ENCODE data around the gene RNF214.

Gene RNF214

DNA sequence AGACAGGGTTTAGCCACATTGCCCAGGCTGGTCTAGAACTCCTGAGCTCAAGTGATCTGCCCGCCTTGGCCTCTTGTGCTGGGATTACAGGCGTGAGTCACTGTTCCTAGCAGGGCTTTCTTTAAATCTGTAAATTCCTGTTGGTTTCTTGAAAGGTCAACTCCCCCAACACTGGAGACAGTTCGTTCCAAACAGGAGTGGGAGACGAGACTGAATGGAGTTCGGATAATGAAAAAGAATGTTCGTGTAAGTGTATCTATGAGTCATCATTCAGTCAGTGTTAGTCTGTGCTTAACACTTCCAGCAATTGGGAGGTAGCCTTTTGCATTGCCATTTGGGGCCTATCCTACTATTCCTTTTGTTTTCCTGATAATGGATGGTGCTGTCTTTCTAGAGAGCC, 48.7 kb downstream of the RNF214 start:
- 90 to 95% methylated on average over 6 of the region's 6 CpGs for WGBS, 2 experiments
- H3K36me3 ChIP-seq (ENCODE audit: control insufficient read depth, insufficient read depth, low read length): peaks cover 29% of the 10 kb centered on the region
- H3K4me3 ChIP-seq (ENCODE audit: insufficient read depth, low read depth, low read length): no peak overlapping the region
- H3K27me3 ChIP-seq (ENCODE audit: control insufficient read depth, insufficient read depth, low read length, poor library complexity, severe bottlenecking): no peaks in the 10 kb centered on the region
- no peaks in the 10 kb centered on the region for H3K9me3 ChIP-seq (ENCODE audit: control insufficient read depth, low read length)
- H3K4me1 ChIP-seq (ENCODE audit: control insufficient read depth, insufficient read depth, low read length): peaks cover 5% of the 10 kb centered on the region
- no peak overlapping the region for H3K27ac ChIP-seq (ENCODE audit: insufficient read depth, low read depth, low read length, poor library complexity, severe bottlenecking)

DNA sequence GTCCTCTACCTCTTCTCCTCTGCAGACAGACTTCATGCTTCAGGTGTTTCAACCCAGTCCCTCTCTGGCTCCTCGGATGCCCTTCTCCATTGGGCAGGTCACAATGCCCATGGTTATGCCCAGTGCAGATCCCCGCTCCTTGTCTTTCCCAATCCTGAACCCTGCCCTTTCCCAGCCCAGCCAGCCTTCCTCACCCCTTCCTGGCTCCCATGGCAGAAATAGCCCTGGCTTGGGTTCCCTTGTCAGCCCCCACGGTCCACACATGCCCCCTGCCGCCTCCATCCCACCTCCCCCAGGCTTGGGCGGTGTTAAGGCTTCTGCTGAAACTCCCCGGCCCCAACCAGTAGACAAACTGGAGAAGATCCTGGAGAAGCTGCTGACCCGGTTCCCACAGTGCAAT, 49.4 kb downstream of the RNF214 start:
- H3K36me3 ChIP-seq (ENCODE audit: control insufficient read depth, insufficient read depth, low read length): peaks cover 29% of the 10 kb centered on the region

DNA sequence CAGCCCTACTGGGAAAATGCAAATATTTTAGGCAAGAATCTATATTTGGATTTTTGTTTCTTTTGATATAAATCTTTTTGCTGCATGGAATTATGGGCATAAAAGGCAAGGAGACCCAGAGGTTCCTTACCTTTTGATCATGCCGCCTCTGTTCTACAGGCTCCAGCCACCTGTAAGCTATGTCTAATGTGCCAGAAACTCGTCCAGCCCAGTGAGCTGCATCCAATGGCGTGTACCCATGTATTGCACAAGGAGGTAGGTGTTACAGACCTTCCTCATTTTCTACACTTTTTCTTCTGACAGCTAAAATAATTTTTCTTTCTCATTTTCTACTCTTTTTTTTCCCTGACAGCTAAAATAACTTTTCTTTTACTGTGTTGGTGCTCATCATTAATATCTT, 50.5 kb downstream of the RNF214 start:
- Histone ChIP-seq H3K27me3 (ENCODE audit: control insufficient read depth, insufficient read depth, low read length, poor library complexity, severe bottlenecking) (no peaks in the 10 kb centered on the region), H3K27ac (ENCODE audit: insufficient read depth, low read depth, low read length, poor library complexity, severe bottlenecking) (no peak overlapping the region), H3K36me3 (ENCODE audit: control insufficient read depth, insufficient read depth, low read length) (peaks cover 33% of the 10 kb centered on the region), H3K9me3 (ENCODE audit: control insufficient read depth, low read length) (no peaks in the 10 kb centered on the region), H3K4me3 (ENCODE audit: insufficient read depth, low read depth, low read length) (no peak overlapping the region), H3K4me1 (ENCODE audit: control insufficient read depth, insufficient read depth, low read length) (peaks cover 5% of the 10 kb centered on the region)
- 92 to 94% methylated on average over 3 of the region's 3 CpGs for WGBS, 2 experiments

More for the DNA sequence above, 49.4 kb downstream of the RNF214 start:
- Histone ChIP-seq H3K4me1 (ENCODE audit: control insufficient read depth, insufficient read depth, low read length) (peaks cover 5% of the 10 kb centered on the region), H3K27me3 (ENCODE audit: control insufficient read depth, insufficient read depth, low read length, poor library complexity, severe bottlenecking) (no peaks in the 10 kb centered on the region), H3K27ac (ENCODE audit: insufficient read depth, low read depth, low read length, poor library complexity, severe bottlenecking) (no peak overlapping the region), H3K9me3 (ENCODE audit: control insufficient read depth, low read length) (no peaks in the 10 kb centered on the region), H3K4me3 (ENCODE audit: insufficient read depth, low read depth, low read length) (no peak overlapping the region)
- WGBS, 2 experiments: 95 to 98% methylated on average over 7 of the region's 7 CpGs

DNA sequence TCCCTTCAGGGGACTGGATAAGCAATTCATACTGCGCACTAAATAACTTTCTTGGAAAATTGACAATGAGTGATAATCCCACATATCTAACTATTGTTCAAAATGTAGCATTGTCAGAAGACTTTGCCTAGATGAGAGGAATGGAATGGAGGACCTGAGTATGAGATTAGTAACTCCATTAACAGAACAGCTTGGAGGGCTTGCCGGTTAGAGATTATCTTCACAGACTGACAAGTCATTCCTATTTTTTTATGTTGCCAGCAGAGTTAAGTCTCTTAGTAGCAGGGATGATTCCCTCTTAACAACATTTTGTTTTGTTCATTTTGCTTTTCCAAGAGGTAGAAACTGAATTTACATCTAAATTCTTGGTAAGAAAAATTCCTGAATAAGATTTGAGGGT, 51.6 kb downstream of the RNF214 start:
- H3K4me3 ChIP-seq (ENCODE audit: insufficient read depth, low read depth, low read length): no peak overlapping the region
- no peaks in the 10 kb centered on the region for H3K4me1 ChIP-seq (ENCODE audit: control insufficient read depth, insufficient read depth, low read length)
- H3K9me3 ChIP-seq (ENCODE audit: control insufficient read depth, low read length): no peaks in the 10 kb centered on the region
- H3K36me3 ChIP-seq (ENCODE audit: control insufficient read depth, insufficient read depth, low read length): peaks cover 43% of the 10 kb centered on the region
- H3K27me3 ChIP-seq (ENCODE audit: control insufficient read depth, insufficient read depth, low read length, poor library complexity, severe bottlenecking): no peaks in the 10 kb centered on the region
- WGBS, 2 experiments: 96% methylated on average over 2 of the region's 2 CpGs
- no peak overlapping the region for H3K27ac ChIP-seq (ENCODE audit: insufficient read depth, low read depth, low read length, poor library complexity, severe bottlenecking)

DNA sequence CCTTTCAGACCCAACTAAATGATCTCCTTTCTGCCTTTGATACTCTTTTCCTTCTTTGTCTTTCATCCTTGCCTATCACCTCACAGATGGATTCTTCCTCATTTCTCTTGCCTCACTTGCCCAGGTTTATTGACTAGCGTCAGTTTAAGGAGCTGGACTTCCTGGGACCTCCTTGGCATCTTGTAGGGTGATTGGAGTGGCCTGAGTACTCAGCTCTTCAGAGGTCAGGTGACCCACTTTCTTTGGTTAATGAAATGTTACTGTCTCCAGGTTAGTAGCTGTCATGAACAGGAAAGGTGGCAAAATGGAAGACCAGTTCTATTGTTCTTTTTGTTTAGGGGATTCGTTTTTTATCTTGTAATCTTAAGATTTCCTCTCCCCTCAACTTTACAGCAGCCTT, 54.1 kb downstream of the RNF214 start:
- Histone ChIP-seq H3K4me3 (ENCODE audit: insufficient read depth, low read depth, low read length) (no peak overlapping the region), H3K9me3 (ENCODE audit: control insufficient read depth, low read length) (no peaks in the 10 kb centered on the region), H3K4me1 (ENCODE audit: control insufficient read depth, insufficient read depth, low read length) (no peaks in the 10 kb centered on the region), H3K36me3 (ENCODE audit: control insufficient read depth, insufficient read depth, low read length) (peaks cover 46% of the 10 kb centered on the region), H3K27ac (ENCODE audit: insufficient read depth, low read depth, low read length, poor library complexity, severe bottlenecking) (no peak overlapping the region), H3K27me3 (ENCODE audit: control insufficient read depth, insufficient read depth, low read length, poor library complexity, severe bottlenecking) (no peaks in the 10 kb centered on the region)
- WGBS, 2 experiments: 93 to 98% methylated on average over 1 to 2 of the region's 2 CpGs

DNA sequence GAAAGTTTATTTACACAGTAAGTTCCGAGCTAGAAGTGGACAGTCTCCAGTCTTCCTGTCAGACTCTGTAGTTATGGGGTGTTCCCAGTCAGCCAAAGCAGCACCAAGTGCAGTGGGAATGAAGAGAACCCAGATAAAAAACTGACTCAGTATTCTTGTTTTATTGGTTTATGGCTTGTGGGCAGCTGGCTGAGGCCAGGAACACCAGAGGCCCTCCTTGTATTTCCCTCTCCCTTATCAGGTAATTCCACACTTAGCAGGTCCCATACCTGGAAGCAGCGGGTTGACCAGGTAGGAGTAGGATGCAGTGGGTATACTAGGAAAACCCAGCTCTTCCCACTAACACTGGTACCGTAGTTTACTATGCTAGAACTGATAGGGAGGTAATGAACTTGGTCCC, 55.2 kb downstream of the RNF214 start:
- Histone ChIP-seq H3K36me3 (ENCODE audit: control insufficient read depth, insufficient read depth, low read length) (peaks cover 39% of the 10 kb centered on the region), H3K27me3 (ENCODE audit: control insufficient read depth, insufficient read depth, low read length, poor library complexity, severe bottlenecking) (no peaks in the 10 kb centered on the region), H3K27ac (ENCODE audit: insufficient read depth, low read depth, low read length, poor library complexity, severe bottlenecking) (no peak overlapping the region), H3K4me3 (ENCODE audit: insufficient read depth, low read depth, low read length) (no peak overlapping the region), H3K9me3 (ENCODE audit: control insufficient read depth, low read length) (no peaks in the 10 kb centered on the region), H3K4me1 (ENCODE audit: control insufficient read depth, insufficient read depth, low read length) (no peaks in the 10 kb centered on the region)
- 97% methylated on average over 2 to 3 of the region's 3 CpGs for WGBS, 2 experiments

DNA sequence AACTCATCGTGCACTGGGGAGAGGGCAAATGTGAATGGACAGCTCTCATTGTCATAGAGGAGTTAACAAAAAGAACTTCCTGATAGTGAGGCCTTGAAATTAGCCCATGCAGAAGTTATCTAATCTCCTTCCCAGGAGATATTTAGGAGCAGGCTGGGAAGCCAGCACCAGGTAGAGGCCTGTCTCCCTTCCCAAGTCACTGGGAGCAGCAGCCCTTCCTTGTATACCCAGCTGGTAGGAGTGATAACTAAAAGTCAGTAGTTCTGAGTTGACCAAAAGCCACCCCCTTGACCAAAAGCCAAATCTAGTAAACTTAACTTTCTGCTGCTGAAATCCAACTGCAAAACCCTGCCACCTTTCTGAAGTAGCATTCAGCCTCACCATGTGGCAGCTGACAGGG, 57.3 kb downstream of the RNF214 start:
- Histone ChIP-seq H3K4me3 (ENCODE audit: insufficient read depth, low read depth, low read length) (no peak overlapping the region), H3K27me3 (ENCODE audit: control insufficient read depth, insufficient read depth, low read length, poor library complexity, severe bottlenecking) (no peaks in the 10 kb centered on the region), H3K36me3 (ENCODE audit: control insufficient read depth, insufficient read depth, low read length) (peaks cover 29% of the 10 kb centered on the region), H3K4me1 (ENCODE audit: control insufficient read depth, insufficient read depth, low read length) (no peaks in the 10 kb centered on the region), H3K9me3 (ENCODE audit: control insufficient read depth, low read length) (no peaks in the 10 kb centered on the region), H3K27ac (ENCODE audit: insufficient read depth, low read depth, low read length, poor library complexity, severe bottlenecking) (no peak overlapping the region)
- WGBS, 2 experiments: 100% methylated on average over 1 of the region's 1 CpG

DNA sequence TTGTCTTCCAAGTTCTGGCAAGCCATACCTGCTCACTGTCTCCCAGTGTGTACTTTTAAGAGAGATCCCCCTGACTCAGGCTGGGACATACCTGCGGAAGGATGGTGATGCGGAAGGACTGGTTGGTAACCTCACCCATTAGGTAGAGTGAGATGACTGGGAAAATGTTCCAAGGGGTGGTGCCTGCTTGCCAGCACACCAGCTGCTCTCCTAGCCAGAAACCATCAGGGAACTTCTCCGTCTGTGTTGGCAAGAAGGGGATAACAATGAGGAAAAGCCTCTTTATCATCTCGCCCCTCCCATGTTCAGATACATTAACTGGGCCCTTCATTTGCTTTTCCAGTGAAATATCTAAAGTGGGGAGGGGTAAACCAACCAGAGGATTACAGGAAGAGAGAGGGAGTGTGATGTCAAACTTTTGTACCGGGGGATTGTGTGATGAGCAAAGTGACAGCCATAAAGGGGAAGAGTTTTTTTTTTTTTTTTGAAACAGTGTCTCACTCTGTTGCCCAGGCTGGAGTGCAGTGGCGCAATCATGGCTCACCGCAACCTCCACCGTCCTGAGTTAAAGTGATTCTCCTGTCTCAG, 58.4 kb downstream of the RNF214 start, which contains the start of gene BACE1-AS:
BACE1-AS (plus strand) TSS at position 538 of the 588 bp plus-strand sequence.
- no peaks in the 10 kb centered on the region for H3K9me3 ChIP-seq (ENCODE audit: control insufficient read depth, low read length)
- peaks cover 27% of the 10 kb centered on the region for H3K36me3 ChIP-seq (ENCODE audit: control insufficient read depth, insufficient read depth, low read length)
- no peak within 1 kb of the TSS for H3K4me3 ChIP-seq (ENCODE audit: insufficient read depth, low read depth, low read length)
- no peaks in the 10 kb centered on the region for H3K27me3 ChIP-seq (ENCODE audit: control insufficient read depth, insufficient read depth, low read length, poor library complexity, severe bottlenecking)
- no peak within 1 kb of the TSS for H3K27ac ChIP-seq (ENCODE audit: insufficient read depth, low read depth, low read length, poor library complexity, severe bottlenecking)
- WGBS, 2 experiments: 93% methylated on average over 8 of the region's 8 CpGs
- H3K4me1 ChIP-seq (ENCODE audit: control insufficient read depth, insufficient read depth, low read length): no peaks in the 10 kb centered on the region

DNA sequence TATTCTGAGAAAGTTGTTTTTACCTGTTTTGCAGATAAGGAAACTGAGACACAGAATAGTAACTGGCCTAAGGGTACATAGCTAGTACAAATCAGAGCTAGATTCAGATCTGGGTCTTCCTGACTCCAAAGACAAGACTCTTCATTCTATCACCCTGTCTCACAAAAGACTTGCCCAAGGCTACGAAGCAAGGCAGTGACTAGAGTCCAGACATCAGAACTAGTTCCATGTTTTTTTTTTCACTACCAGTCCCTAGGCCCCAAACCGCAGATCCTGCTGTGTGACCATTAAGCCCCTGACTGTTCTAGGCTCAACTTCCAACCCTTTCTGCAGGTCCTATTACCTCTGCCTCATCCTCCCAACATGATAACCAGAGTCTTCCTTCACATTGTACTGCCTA, 60.1 kb downstream of the RNF214 start:
- H3K27ac ChIP-seq (ENCODE audit: insufficient read depth, low read depth, low read length, poor library complexity, severe bottlenecking): no peak overlapping the region
- no peaks in the 10 kb centered on the region for H3K9me3 ChIP-seq (ENCODE audit: control insufficient read depth, low read length)
- no peaks in the 10 kb centered on the region for H3K4me1 ChIP-seq (ENCODE audit: control insufficient read depth, insufficient read depth, low read length)
- H3K36me3 ChIP-seq (ENCODE audit: control insufficient read depth, insufficient read depth, low read length): peaks cover 26% of the 10 kb centered on the region
- WGBS, 2 experiments: 90 to 94% methylated on average over 2 of the region's 2 CpGs
- no peaks in the 10 kb centered on the region for H3K27me3 ChIP-seq (ENCODE audit: control insufficient read depth, insufficient read depth, low read length, poor library complexity, severe bottlenecking)
- H3K4me3 ChIP-seq (ENCODE audit: insufficient read depth, low read depth, low read length): no peak overlapping the region

DNA sequence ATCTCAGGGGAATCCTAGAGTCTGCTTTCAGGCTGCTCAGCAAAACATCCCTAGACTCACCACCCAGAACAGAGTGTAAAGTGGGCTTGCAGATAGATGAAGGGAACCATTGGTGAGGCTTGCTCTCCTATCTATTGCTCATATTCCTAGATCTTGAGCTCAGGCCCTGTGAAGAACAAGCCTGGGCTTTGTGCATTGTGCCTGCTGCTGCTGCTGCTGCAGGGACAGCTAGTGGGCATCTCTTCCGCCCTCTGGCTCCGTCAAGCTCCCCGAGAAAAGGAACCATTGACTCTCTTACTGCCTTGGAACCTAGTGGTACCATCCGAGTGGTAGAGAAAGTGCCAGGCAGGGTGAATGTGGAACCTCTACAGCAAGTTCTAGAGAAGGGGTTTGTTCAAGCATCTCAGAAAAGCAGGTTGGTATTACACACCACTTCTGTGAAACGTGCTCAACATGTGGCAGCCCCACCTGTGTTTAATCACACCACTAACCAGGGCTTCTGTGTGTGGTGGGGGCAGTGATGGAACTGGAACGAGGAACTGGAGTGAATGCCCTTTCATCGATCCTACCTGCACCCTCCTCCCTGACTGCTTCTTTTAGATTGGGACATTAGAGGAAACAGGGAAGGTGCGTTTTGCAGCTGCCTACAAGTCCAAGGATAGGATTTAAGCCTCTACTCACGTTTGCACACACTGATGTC, 63.1 kb downstream of the RNF214 start:
- 93 to 96% methylated on average over 8 to 9 of the region's 9 CpGs for WGBS, 2 experiments
- peaks cover 3% of the 10 kb centered on the region for H3K36me3 ChIP-seq (ENCODE audit: control insufficient read depth, insufficient read depth, low read length)
- H3K9me3 ChIP-seq (ENCODE audit: control insufficient read depth, low read length): no peaks in the 10 kb centered on the region
- H3K4me1 ChIP-seq (ENCODE audit: control insufficient read depth, insufficient read depth, low read length): peaks cover 19% of the 10 kb centered on the region
- no peak overlapping the region for H3K4me3 ChIP-seq (ENCODE audit: insufficient read depth, low read depth, low read length)
- H3K27me3 ChIP-seq (ENCODE audit: control insufficient read depth, insufficient read depth, low read length, poor library complexity, severe bottlenecking): no peaks in the 10 kb centered on the region
- H3K27ac ChIP-seq (ENCODE audit: insufficient read depth, low read depth, low read length, poor library complexity, severe bottlenecking): no peak overlapping the region
